ENCODE results near the gene KISS1R. TPM values are rescaled to one million over a fixed set of nuclear protein-coding genes. Genes with fewer than 3 reads are reported as not detected.
A peak's percentile ranks its signal among the peaks of the same experiment; 100 is the strongest.

The KISS1R gene
- total and polyA plus RNA-seq, 5 donors from 2014 or later, result 0.21 to 1.2 (median 0.67) TPM; not detected in 1

DNA sequence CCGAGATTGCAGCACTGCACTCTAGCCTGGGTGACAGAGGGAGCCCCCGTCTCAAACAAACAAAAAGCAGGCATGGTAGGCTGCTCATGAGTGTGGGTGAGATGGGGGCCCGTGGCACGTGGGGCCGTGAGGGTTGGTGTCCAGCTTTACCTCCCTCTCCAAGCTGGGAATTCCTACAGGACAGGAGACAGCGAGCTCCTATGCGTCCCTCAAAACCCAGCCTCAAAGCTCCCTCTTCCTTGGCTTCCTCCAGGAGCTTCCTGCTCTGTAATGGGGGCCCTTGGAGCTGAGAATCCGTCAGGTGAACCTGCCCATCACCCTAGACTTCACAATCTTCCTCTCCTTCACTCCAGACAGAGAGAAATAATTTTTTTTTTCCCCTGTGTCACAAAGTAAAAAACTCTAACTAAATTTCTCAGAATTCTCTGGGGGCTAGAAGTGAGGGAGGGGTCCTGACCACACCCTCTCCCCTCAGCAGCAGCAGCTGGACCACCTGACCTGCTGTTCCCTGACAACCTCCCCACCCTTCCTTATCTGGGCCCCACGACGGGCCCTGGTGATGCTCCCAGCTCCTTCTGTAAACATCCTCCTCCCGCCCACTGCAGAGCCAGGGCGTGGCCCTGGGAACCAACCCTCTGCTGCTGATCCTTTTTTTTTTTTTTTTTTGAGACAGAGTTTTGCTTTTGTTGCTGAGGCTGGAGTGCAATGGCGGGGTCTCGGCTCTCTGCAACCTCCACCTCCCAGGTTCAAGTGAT is 44.9 kb downstream of the KISS1R start:
- peak overlapping the region in 1 of 3 donors; percentile 48 for H3K27ac Mint-ChIP-seq
- Histone ChIP-seq H3K36me3 (ENCODE audit: control insufficient read depth, insufficient read depth, low read length) (peaks cover 2% of the 10 kb centered on the region), H3K27me3 (ENCODE audit: control insufficient read depth, insufficient read depth, low read length) (no peaks in the 10 kb centered on the region), H3K4me1 (ENCODE audit: control insufficient read depth, insufficient read depth, low read length, poor library complexity, severe bottlenecking) (peaks cover 3% of the 10 kb centered on the region), H3K27ac (ENCODE audit: insufficient read depth, low read length, poor library complexity, severe bottlenecking) (no peak overlapping the region), H3K4me3 (ENCODE audit: low read depth, low read length) (no peak overlapping the region), H3K9me3 (ENCODE audit: control insufficient read depth in 2 of 2, low read length in 2 of 2) (no peaks in the 10 kb centered on the region)
- H3K36me3 Mint-ChIP-seq, result peaks cover 4% of the 10 kb centered on the region
- H3K4me1 Mint-ChIP-seq, result peaks cover 0 to 5% (median 2%) of the 10 kb centered on the region in 4 donors
- no peaks in the 10 kb centered on the region for H3K27me3 Mint-ChIP-seq
- ATAC-seq (ENCODE audit: low read depth in 2 of 2), result no peak
- peak in 1 of 3 donors; percentile 35 for DNase-seq
- H3K9me3 Mint-ChIP-seq, result no peaks in the 10 kb centered on the region
- no peak overlapping the region for H3K4me3 Mint-ChIP-seq

DNA sequence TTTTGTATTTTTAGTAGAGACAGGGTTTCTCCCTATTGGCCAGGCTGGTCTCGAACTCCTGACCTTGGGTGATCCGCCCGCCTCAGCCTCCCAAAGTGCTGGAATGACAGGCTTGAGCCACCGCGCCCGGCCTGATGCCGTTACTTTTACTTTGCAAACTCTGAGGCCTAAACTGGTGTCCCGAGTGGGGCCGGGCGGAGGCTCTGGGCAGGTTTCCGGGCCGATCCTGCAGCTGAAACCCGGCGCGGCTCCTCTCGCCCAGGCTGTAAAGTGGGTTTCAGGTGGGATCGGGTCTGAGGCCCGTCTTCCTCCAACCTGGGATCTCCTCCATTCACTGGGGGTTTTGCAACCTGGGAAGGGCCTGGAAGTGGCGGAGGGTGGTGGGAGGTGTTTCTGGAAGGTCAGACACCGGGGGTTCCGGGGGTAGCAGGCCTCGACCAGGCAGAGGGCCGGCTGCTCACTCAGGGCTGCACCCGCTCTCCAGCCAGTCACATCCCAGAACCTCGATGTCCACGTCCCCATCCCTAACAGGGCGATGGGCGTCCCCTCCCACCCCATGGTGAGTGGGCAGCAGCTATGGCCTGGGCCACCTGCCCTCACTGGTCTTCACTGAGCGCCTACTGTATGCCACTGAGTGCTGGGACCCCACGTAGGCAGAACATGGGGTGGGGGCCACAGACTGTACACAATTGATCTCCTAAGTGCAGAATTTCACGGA is 45.7 kb downstream of the KISS1R start:
- DNase-seq, result no peak
- peaks cover 0 to 5% (median 2%) of the 10 kb centered on the region in 4 donors for H3K4me1 Mint-ChIP-seq
- H3K27me3 Mint-ChIP-seq, result no peaks in the 10 kb centered on the region
- H3K4me3 Mint-ChIP-seq, result no peak overlapping the region
- no peak overlapping the region for H3K4me3 ChIP-seq (ENCODE audit: low read depth, low read length)
- ATAC-seq (ENCODE audit: low read depth in 2 of 2), result no peak
- H3K9me3 Mint-ChIP-seq, result no peaks in the 10 kb centered on the region
- H3K36me3 ChIP-seq (ENCODE audit: control insufficient read depth, insufficient read depth, low read length), result peaks cover 2% of the 10 kb centered on the region
- peaks cover 3% of the 10 kb centered on the region for H3K4me1 ChIP-seq (ENCODE audit: control insufficient read depth, insufficient read depth, low read length, poor library complexity, severe bottlenecking)
- H3K27me3 ChIP-seq (ENCODE audit: control insufficient read depth, insufficient read depth, low read length), result no peaks in the 10 kb centered on the region
- no peaks in the 10 kb centered on the region for H3K9me3 ChIP-seq (ENCODE audit: control insufficient read depth in 2 of 2, low read length in 2 of 2)
- peaks cover 4% of the 10 kb centered on the region for H3K36me3 Mint-ChIP-seq
- no peak overlapping the region for H3K27ac ChIP-seq (ENCODE audit: insufficient read depth, low read length, poor library complexity, severe bottlenecking)
- H3K27ac Mint-ChIP-seq, result peak overlapping the region in 1 of 3 donors; percentile 46

DNA sequence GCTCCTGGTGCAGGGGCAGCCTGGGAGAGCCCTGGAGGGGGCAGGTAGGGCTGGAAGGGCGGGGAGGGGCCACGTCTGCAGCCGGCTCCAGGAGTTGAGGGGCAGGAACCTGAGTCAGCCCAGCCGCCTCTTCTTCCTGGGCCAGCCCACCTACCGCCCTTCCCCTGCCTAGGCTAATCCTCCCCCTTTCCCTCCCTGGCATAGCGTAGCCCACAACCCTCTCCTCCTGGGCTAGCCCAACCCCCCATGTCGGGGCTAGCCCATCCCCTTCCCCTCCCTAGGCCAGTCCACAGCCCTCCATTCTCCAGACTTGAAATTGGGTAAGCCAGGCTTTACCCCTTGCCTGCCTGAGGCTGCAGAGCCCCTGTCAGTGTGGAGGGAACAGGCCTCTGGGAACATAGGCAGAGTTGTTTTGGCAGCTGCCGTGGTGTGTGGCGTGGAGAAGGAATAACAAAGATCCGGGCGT is 46.4 kb downstream of the KISS1R start:
- no peak overlapping the region for H3K4me3 ChIP-seq (ENCODE audit: low read depth, low read length)
- H3K36me3 Mint-ChIP-seq, result peaks cover 4% of the 10 kb centered on the region
- H3K27me3 Mint-ChIP-seq, result no peaks in the 10 kb centered on the region
- no peak overlapping the region for H3K4me3 Mint-ChIP-seq
- peaks cover 3% of the 10 kb centered on the region for H3K4me1 ChIP-seq (ENCODE audit: control insufficient read depth, insufficient read depth, low read length, poor library complexity, severe bottlenecking)
- H3K27ac Mint-ChIP-seq, result no peak overlapping the region
- no peak for DNase-seq
- no peaks in the 10 kb centered on the region for H3K9me3 ChIP-seq (ENCODE audit: control insufficient read depth in 2 of 2, low read length in 2 of 2)
- no peak overlapping the region for H3K27ac ChIP-seq (ENCODE audit: insufficient read depth, low read length, poor library complexity, severe bottlenecking)
- ATAC-seq (ENCODE audit: low read depth in 2 of 2), result no peak
- H3K4me1 Mint-ChIP-seq, result peaks cover 0 to 5% (median 2%) of the 10 kb centered on the region in 4 donors
- no peaks in the 10 kb centered on the region for H3K27me3 ChIP-seq (ENCODE audit: control insufficient read depth, insufficient read depth, low read length)
- no peaks in the 10 kb centered on the region for H3K9me3 Mint-ChIP-seq
- peaks cover 6% of the 10 kb centered on the region for H3K36me3 ChIP-seq (ENCODE audit: control insufficient read depth, insufficient read depth, low read length)

GRCh38 chr19:964116-964520 is 47.0 kb downstream of the KISS1R start:
- H3K36me3 ChIP-seq (ENCODE audit: control insufficient read depth, insufficient read depth, low read length), result peaks cover 12% of the 10 kb centered on the region
- peaks cover 4% of the 10 kb centered on the region for H3K36me3 Mint-ChIP-seq

GRCh38 chr19:964761-965694 is 47.9 kb downstream of the KISS1R start:
- DNase-seq (peak in 1 of 3 donors; percentile 32), ATAC-seq (ENCODE audit: low read depth in 2 of 2) (no peak)
- Mint-ChIP-seq H3K27me3 (no peaks in the 10 kb centered on the region), H3K4me1 (peaks cover 0 to 5% (median 2%) of the 10 kb centered on the region in 4 donors), H3K4me3 (no peak overlapping the region), H3K36me3 (peaks cover 4% of the 10 kb centered on the region), H3K9me3 (no peaks in the 10 kb centered on the region), H3K27ac (no peak overlapping the region)
- H3K36me3 ChIP-seq (ENCODE audit: control insufficient read depth, insufficient read depth, low read length), result peaks cover 13% of the 10 kb centered on the region
- H3K4me1 ChIP-seq (ENCODE audit: control insufficient read depth, insufficient read depth, low read length, poor library complexity, severe bottlenecking), result peaks cover 3% of the 10 kb centered on the region
- H3K27ac ChIP-seq (ENCODE audit: insufficient read depth, low read length, poor library complexity, severe bottlenecking), result no peak overlapping the region
- no peaks in the 10 kb centered on the region for H3K27me3 ChIP-seq (ENCODE audit: control insufficient read depth, insufficient read depth, low read length)
- H3K4me3 ChIP-seq (ENCODE audit: low read depth, low read length), result no peak overlapping the region
- no peaks in the 10 kb centered on the region for H3K9me3 ChIP-seq (ENCODE audit: control insufficient read depth in 2 of 2, low read length in 2 of 2)

More at GRCh38 chr19:964116-964520, 47.0 kb downstream of the KISS1R start:
- H3K4me3 Mint-ChIP-seq, result no peak overlapping the region
- peaks cover 0 to 5% (median 2%) of the 10 kb centered on the region in 4 donors for H3K4me1 Mint-ChIP-seq
- H3K27ac Mint-ChIP-seq, result no peak overlapping the region
- DNase-seq, result no peak
- Histone ChIP-seq H3K27me3 (ENCODE audit: control insufficient read depth, insufficient read depth, low read length) (no peaks in the 10 kb centered on the region), H3K9me3 (ENCODE audit: control insufficient read depth in 2 of 2, low read length in 2 of 2) (no peaks in the 10 kb centered on the region), H3K4me1 (ENCODE audit: control insufficient read depth, insufficient read depth, low read length, poor library complexity, severe bottlenecking) (peaks cover 3% of the 10 kb centered on the region), H3K4me3 (ENCODE audit: low read depth, low read length) (no peak overlapping the region), H3K27ac (ENCODE audit: insufficient read depth, low read length, poor library complexity, severe bottlenecking) (no peak overlapping the region)
- H3K27me3 Mint-ChIP-seq, result no peaks in the 10 kb centered on the region
- no peaks in the 10 kb centered on the region for H3K9me3 Mint-ChIP-seq
- no peak for ATAC-seq (ENCODE audit: low read depth in 2 of 2)

DNA sequence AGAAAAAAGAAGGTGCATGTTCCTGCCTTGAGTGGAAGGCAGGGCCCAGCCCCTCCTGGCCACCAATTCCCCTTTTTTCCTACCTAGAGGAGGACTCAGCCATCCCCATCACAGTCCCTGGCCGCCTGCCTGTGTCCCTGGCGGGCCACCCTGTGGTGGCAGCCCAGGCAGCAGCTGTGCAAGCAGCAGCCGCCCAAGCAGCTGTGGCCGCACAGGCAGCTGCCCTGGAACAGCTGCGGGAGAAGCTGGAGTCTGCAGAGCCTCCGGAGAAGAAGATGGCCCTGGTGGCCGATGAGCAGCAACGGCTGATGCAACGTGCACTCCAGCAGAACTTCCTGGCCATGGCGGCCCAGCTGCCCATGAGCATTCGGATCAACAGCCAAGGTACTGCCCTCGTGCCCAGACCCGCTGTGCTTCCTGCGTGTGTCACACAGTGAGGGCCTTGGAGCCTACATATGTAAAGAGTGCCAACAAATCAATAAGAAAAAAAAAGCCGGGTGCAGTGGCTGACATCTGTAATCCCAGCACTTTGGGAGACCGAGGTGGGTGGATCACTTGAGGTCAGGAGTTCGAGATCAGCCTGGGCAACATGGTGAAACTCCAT is 49.5 kb downstream of the KISS1R start:
- peaks cover 10% of the 10 kb centered on the region for H3K36me3 Mint-ChIP-seq
- Histone ChIP-seq H3K4me1 (ENCODE audit: control insufficient read depth, insufficient read depth, low read length, poor library complexity, severe bottlenecking) (peaks cover 3% of the 10 kb centered on the region), H3K4me3 (ENCODE audit: low read depth, low read length) (no peak overlapping the region), H3K36me3 (ENCODE audit: control insufficient read depth, insufficient read depth, low read length) (peaks cover 23% of the 10 kb centered on the region), H3K9me3 (ENCODE audit: control insufficient read depth in 2 of 2, low read length in 2 of 2) (peaks cover 5 to 7% of the 10 kb centered on the region in 2 experiments), H3K27me3 (ENCODE audit: control insufficient read depth, insufficient read depth, low read length) (no peaks in the 10 kb centered on the region), H3K27ac (ENCODE audit: insufficient read depth, low read length, poor library complexity, severe bottlenecking) (no peak overlapping the region)
- ATAC-seq (ENCODE audit: low read depth in 2 of 2) (no peak), DNase-seq (no peak)
- H3K27ac Mint-ChIP-seq, result no peak overlapping the region
- peaks cover 0 to 5% (median 0%) of the 10 kb centered on the region in 7 donors for H3K9me3 Mint-ChIP-seq
- no peaks in the 10 kb centered on the region for H3K27me3 Mint-ChIP-seq
- peaks cover 0 to 5% (median 2%) of the 10 kb centered on the region in 4 donors for H3K4me1 Mint-ChIP-seq
- H3K4me3 Mint-ChIP-seq, result no peak overlapping the region
